Adrenal gland (tissue), 12 donors: Measurements from ENCODE around the gene MYO5B. TPM values are rescaled to one million over a fixed set of nuclear protein-coding genes. Genes with fewer than 3 reads are reported as not detected.

Experiments used
- DNase-seq, 7 donors: peaks; one replicate each; pipeline ENCODE4 v3.0.0-alpha.2; 2019 to 2020
- H3K27ac ChIP-seq, 5 donors: fragments of 200-600 bp; sonication (generic) in 4 of 5; 1 replicate in 3 of 5; 2 replicates in 2 of 5; pipeline versions ENCODE4 v1.5.1 to v1.8.0; 2016 to 2020; ENCODE audit warnings: mild to moderate bottlenecking in 1 of 5
- H3K27me3 ChIP-seq: fragments of 200-600 bp; 2 replicates; pipeline ENCODE4 v1.8.0; 2021
- H3K36me3 ChIP-seq, 2 donors: fragments of 200-600 bp; replicated peaks in 1 of 2; 1 replicate in 1 of 2; 2 replicates in 1 of 2; pipeline versions ENCODE4 v1.5.1 to v1.8.0; 2018 to 2022
- H3K4me1 ChIP-seq, 2 donors: fragments of 200-600 bp; replicated peaks in 1 of 2; 1 replicate in 1 of 2; 2 replicates in 1 of 2; pipeline versions ENCODE4 v1.5.1 to v1.8.0; 2018 to 2021
- H3K4me3 ChIP-seq, 4 donors: fragments of 200-600 bp; sonication (generic) in 3 of 4; one replicate each; pipeline ENCODE4 v1.5.1; 2016 to 2018
- H3K9me3 ChIP-seq, 3 donors: fragments of 200-600 bp; sonication (generic) in 1 of 3; replicated peaks in 1 of 3; 1 replicate in 2 of 3; 2 replicates in 1 of 3; pipeline versions ENCODE4 v1.5.1 to v1.8.0; 2016 to 2021
- CTCF ChIP-seq, 6 experiments: fragments of 450-650 bp in 4 of 6; fragments of 200-600 bp in 2 of 6; sonication (generic) in 1 of 6; IDR thresholded peaks; 1 replicate in 5 of 6; 2 replicates in 1 of 6; pipeline versions ENCODE4 v1.5.1 to v1.8.0; 2016 to 2021; ENCODE audit warnings: antibody characterized with exemption in 6 of 6, mild to moderate bottlenecking in 2 of 6, moderate library complexity in 1 of 6
- POLR2A ChIP-seq, 2 donors: fragments of 450-650 bp; IDR thresholded peaks; one replicate each; pipeline ENCODE4 v1.6.1; 2017; ENCODE audit warnings: antibody characterized with exemption in 2 of 2, mild to moderate bottlenecking in 2 of 2, moderate library complexity in 1 of 2
- WGBS, 4 donors: extraction: QIAGEN DNeasy Blood & Tissue Kit in 2 of 4; methylation state at CpG; one replicate each; pipeline versions ENCODE4 v1.1.5 to v1.1.7; 2013 to 2017; 5-methylcytosine and 5-hydroxymethylcytosine counted together
- intact Hi-C, 2 donors: fragments of 100-400 bp; cut with DNase I; formaldehyde crosslinking; loops; one replicate each; pipeline versions ENCODE4 v1.14.1 to v1.15.0; 2022 to 2023
- polyA plus RNA-seq, 3 donors: library from polyadenylated mRNA; stranded (reverse); fragments of 200-250 nt in 2 of 3; fragments of 350-450 nt in 1 of 3; fragmentation: Illumina TruSeq in 1 of 3; extraction: RNeasy Lipid Tissue Mini Kit (QIAGEN cat#74804) in 1 of 3; gene quantifications; one replicate each; pipeline ENCODE4 v1.2.3, GENCODE V29; 2013 to 2014
- total RNA-seq, 9 donors: library from RNA; depleted of rRNA in 4 of 9; stranded (reverse); fragments of >200 nt in 4 of 9; fragments of 120-200 nt in 1 of 9; fragmentation: NEBNext Ultra II Directional in 1 of 9; extraction: Animal tissue kit (Norgen Biotek cat#: 25700) in 1 of 9; gene quantifications; one replicate each; pipeline versions ENCODE4 v1.1.0 to v1.2.4, GENCODE V29; 2013 to 2023
- donor health status: healthy with polysubstance abuse.
- donor health status: Bipolar disorder and iron deficiency.
- donor health status: DM: yes; HTN: yes; CAD: no.
- donor health status: DM: no; HTN: no; CAD: no.
- donor health status: DM: no; HTN: no; CAD: no.
- donor health status: DM: yes; HTN: yes; CAD: no.

MYO5B gene
- total and polyA plus RNA-seq, 12 donors = 0.61 to 9.3 (median 2.9) TPM

- DNase-seq = no peak
- Histone ChIP-seq H3K27ac (no peak overlapping the region), H3K4me3 (no peak overlapping the region), H3K27me3 (no peaks in the 10 kb centered on the region), H3K36me3 (no peaks in the 10 kb centered on the region), H3K9me3 (no peaks in the 10 kb centered on the region), H3K4me1 (no peaks in the 10 kb centered on the region)
- 76 to 92% (median 81%) methylated on average over 2 of the region's 2 CpGs for WGBS, 4 donors
- no peak for TF ChIP-seq POLR2A (IDR thresholded peaks at IDR 0.05)
- intact Hi-C loops = loop anchor here in 1 of 2 donors (10.0 kb wide), 1 partner anchor 192 kb away; the partner anchor contains the start of gene MYO5B
These were observed 192.2 kb downstream of the MYO5B start for GRCh38 chr18:50002781-50003180.

GRCh38 chr18:50000227-50000626 is 194.7 kb downstream of the MYO5B start:
- intact Hi-C loops = loop anchor here in 1 of 2 donors (10.0 kb wide), 1 partner anchor 195 kb away; the partner anchor contains the start of gene MYO5B
- no peak for DNase-seq
- TF ChIP-seq CTCF (IDR thresholded peaks at IDR 0.05) = no peak
- no peak for TF ChIP-seq POLR2A (IDR thresholded peaks at IDR 0.05)
- Histone ChIP-seq H3K4me1 (no peaks in the 10 kb centered on the region), H3K27me3 (no peaks in the 10 kb centered on the region), H3K27ac (no peak overlapping the region), H3K36me3 (no peaks in the 10 kb centered on the region), H3K4me3 (no peak overlapping the region), H3K9me3 (no peaks in the 10 kb centered on the region)
- 82 to 87% (median 86%) methylated on average over 5 of the region's 5 CpGs for WGBS, 4 donors

DNA sequence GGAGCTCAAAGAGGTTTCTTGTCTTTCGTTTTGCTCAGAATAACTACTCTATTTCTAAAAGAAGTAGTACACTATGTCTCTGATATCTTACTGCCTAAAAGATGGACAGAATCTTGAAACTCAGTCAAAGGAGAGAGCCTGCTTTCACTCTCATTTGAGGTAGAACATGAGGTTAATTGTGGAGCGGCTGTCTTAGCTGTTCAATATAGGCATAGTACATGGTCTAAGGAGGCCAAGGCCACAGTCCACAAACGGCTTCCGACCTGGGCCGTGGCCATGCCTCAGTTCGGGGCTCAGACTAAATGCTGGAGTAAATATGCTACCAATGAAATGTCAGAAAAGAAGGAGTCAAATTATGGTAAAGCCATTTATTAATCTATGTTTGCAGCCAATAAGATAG is 195.8 kb downstream of the MYO5B start:
- DNase-seq = peak in 1 of 7 donors; percentile 6
- intact Hi-C loops = no loop called here
- H3K4me3 ChIP-seq = no peak overlapping the region
- WGBS, 4 donors = 44 to 53% (median 50%) methylated on average over 6 of the region's 6 CpGs
- no peaks in the 10 kb centered on the region for H3K36me3 ChIP-seq
- no peak for TF ChIP-seq CTCF (IDR thresholded peaks at IDR 0.05)
- no peaks in the 10 kb centered on the region for H3K9me3 ChIP-seq
- no peaks in the 10 kb centered on the region for H3K27me3 ChIP-seq
- no peaks in the 10 kb centered on the region for H3K4me1 ChIP-seq
- no peak overlapping the region for H3K27ac ChIP-seq

DNA sequence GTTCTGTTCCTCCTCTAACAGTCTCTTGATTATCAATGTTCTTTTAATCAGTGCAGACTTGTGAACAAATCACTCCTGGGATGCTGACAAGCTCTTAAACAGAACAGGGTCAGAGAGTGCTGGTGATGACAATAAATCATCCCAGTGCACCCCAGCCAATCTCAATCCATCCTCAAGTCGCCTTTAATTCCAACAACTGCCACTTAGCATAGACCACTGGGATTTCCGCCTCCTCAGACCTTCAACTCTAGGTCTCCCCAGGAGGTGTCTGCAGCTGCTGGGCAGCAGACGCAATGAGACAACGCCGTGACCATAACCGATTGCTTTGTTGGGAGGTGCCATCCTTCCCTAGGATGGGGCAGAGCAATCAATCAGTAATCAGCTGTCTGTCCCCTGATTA is 197.4 kb downstream of the MYO5B start:
- H3K27ac ChIP-seq = no peak overlapping the region
- no peak for DNase-seq
- no peaks in the 10 kb centered on the region for H3K36me3 ChIP-seq
- no peaks in the 10 kb centered on the region for H3K27me3 ChIP-seq
- 78 to 87% (median 80%) methylated on average over 6 of the region's 6 CpGs for WGBS, 4 donors
- H3K9me3 ChIP-seq = no peaks in the 10 kb centered on the region
- intact Hi-C loops = no loop called here
- no peak overlapping the region for H3K4me3 ChIP-seq
- H3K4me1 ChIP-seq = no peaks in the 10 kb centered on the region
- TF ChIP-seq POLR2A (IDR thresholded peaks at IDR 0.05) = no peak
- TF ChIP-seq CTCF (IDR thresholded peaks at IDR 0.05) = no peak

- TF ChIP-seq POLR2A (IDR thresholded peaks at IDR 0.05) (no peak), CTCF (IDR thresholded peaks at IDR 0.05) (no peak)
- 41 to 64% (median 48%) methylated on average over 4 of the region's 4 CpGs for WGBS, 4 donors
- no peak overlapping the region for H3K27ac ChIP-seq
- DNase-seq = peak in 6 of 7 donors; percentile 22 to 66 (median 42)
- no peaks in the 10 kb centered on the region for H3K36me3 ChIP-seq
- H3K27me3 ChIP-seq = no peaks in the 10 kb centered on the region
- no peaks in the 10 kb centered on the region for H3K4me1 ChIP-seq
- no peaks in the 10 kb centered on the region for H3K9me3 ChIP-seq
- no peak overlapping the region for H3K4me3 ChIP-seq
- intact Hi-C loops = no loop called here
These were observed 200.5 kb downstream of the MYO5B start for GRCh38 chr18:49994410-49994809.
